Endothelial cell of umbilical vein (primary cell): ENCODE results near the gene OPCML. TPM values are rescaled to one million over a fixed set of nuclear protein-coding genes. Genes with fewer than 3 reads are reported as not detected.

Experiments
- BruUV-seq: library from RNA; stranded (reverse); fragments of 400-500 nt; replicated peaks from 2 replicates; lab custom pipeline; 2021; lab: Mats Ljungman, UMichigan
- CTCF ChIA-PET: fragments of 300-600, 350-600 bp; sonication (Branson Sonifier 250); formaldehyde crosslinking; loops from one replicate; lab custom pipeline; 2021; ENCODE audit warnings: antibody characterized with exemption, inconsistent platforms; lab: Charles Lee
- POLR2A ChIA-PET: fragments of 300-600, 350-600 bp; sonication (Branson Sonifier 250); formaldehyde crosslinking; loops from one replicate; lab custom pipeline; 2021; ENCODE audit warnings: antibody characterized with exemption, inconsistent platforms; lab: Charles Lee
- DNase-seq: peaks from one replicate; pipeline ENCODE4 v3.0.0-alpha.2; 2011; ENCODE audit warnings: low read depth, low spot score
- FAIRE-seq: peaks from 2 replicates; lab custom pipeline; 2011; peaks lifted over from hg19 to GRCh38; lab: Jason Lieb, UNC
- H2AFZ ChIP-seq: 2 replicates; pipeline ENCODE4 v1.6.0; 2012; ENCODE audit warnings: low read depth, low read length, control low read depth, inconsistent platforms
- H3K27ac ChIP-seq: 2 replicates; pipeline ENCODE4 v1.5.1; 2011; ENCODE audit warnings: low read depth, mild to moderate bottlenecking, control low read depth, low read length, moderate library complexity; ENCODE audit not compliant: insufficient read depth
- H3K27me3 ChIP-seq, 2 experiments: 2 replicates each; pipeline versions ENCODE4 v1.6.0 to v1.6.1; 2011; ENCODE audit warnings: low read length in 2 of 2, mixed read lengths in 1 of 2; ENCODE audit not compliant: control insufficient read depth in 2 of 2, insufficient read depth in 2 of 2
- H3K36me3 ChIP-seq, 2 experiments: 2 replicates in 1 of 2; 3 replicates in 1 of 2; pipeline ENCODE4 v1.5.1; 2011; ENCODE audit warnings: low read length in 2 of 2, mild to moderate bottlenecking in 1 of 2, moderate library complexity in 1 of 2; ENCODE audit not compliant: control insufficient read depth in 2 of 2, insufficient read depth in 2 of 2; ENCODE audit errors: extremely low read depth in 1 of 2
- H3K4me1 ChIP-seq: 3 replicates; pipeline ENCODE4 v1.5.1; 2011; ENCODE audit warnings: mild to moderate bottlenecking, low read length; ENCODE audit not compliant: control insufficient read depth, insufficient read depth; ENCODE audit errors: extremely low read depth
- H3K4me2 ChIP-seq: 2 replicates; pipeline ENCODE4 v1.6.1; 2011; ENCODE audit warnings: low read length, control low read depth, mixed read lengths; ENCODE audit not compliant: insufficient read depth
- H3K4me3 ChIP-seq, 3 experiments: fragments of 200-600 bp in 1 of 3; sonication (generic), shearing (Covaris generic) in 1 of 3; replicated peaks in 1 of 3; 2 replicates each; pipeline ENCODE4 v1.5.1; 2011 to 2016; ENCODE audit warnings: control low read depth in 3 of 3, low read length in 3 of 3, mild to moderate bottlenecking in 2 of 3, inconsistent platforms in 1 of 3, low read depth in 1 of 3, moderate library complexity in 1 of 3; ENCODE audit not compliant: insufficient read depth in 1 of 3
- H3K79me2 ChIP-seq: 2 replicates; pipeline ENCODE4 v1.6.0; 2012; ENCODE audit warnings: low read length, inconsistent platforms; ENCODE audit not compliant: control insufficient read depth, insufficient read depth
- H3K9ac ChIP-seq: replicated peaks from 2 replicates; pipeline ENCODE3; 2011; ENCODE audit warnings: low read length, control low read depth; ENCODE audit not compliant: insufficient read depth; ENCODE audit errors: extremely low read depth
- H3K9me1 ChIP-seq: replicated peaks from 3 replicates; pipeline ENCODE4 v1.6.0; 2011; ENCODE audit warnings: mild to moderate bottlenecking, low read length; ENCODE audit not compliant: control insufficient read depth, insufficient read depth; ENCODE audit errors: extremely low read depth
- H3K9me3 ChIP-seq: replicated peaks from 2 replicates; pipeline ENCODE4 v1.5.1; 2012; ENCODE audit warnings: low read length, inconsistent platforms; ENCODE audit not compliant: control insufficient read depth, insufficient read depth
- H4K20me1 ChIP-seq: replicated peaks from 2 replicates; pipeline ENCODE3; 2011; ENCODE audit warnings: mild to moderate bottlenecking, low read length; ENCODE audit not compliant: control insufficient read depth, insufficient read depth; ENCODE audit errors: extremely low read depth
- CTCF ChIP-seq, 2 donors: IDR thresholded peaks; 1 replicate in 1 of 2; 2 replicates in 1 of 2; pipeline ENCODE4 v1.5.1; 2011; ENCODE audit warnings: low read length in 2 of 2, mild to moderate bottlenecking in 2 of 2, moderate library complexity in 2 of 2, control low read depth in 1 of 2, inconsistent platforms in 1 of 2, low read depth in 1 of 2; ENCODE audit not compliant: insufficient read depth in 1 of 2; ENCODE audit errors: extremely low read depth in 1 of 2
- EZH2 ChIP-seq: IDR thresholded peaks from 2 replicates; pipeline ENCODE4 v1.6.1; 2012; ENCODE audit warnings: borderline replicate concordance, low read depth, mild to moderate bottlenecking, moderate library complexity, low read length, inconsistent platforms; ENCODE audit not compliant: severe bottlenecking
- FOS ChIP-seq: IDR thresholded peaks from 2 replicates; pipeline ENCODE4 v1.6.1; 2011; ENCODE audit warnings: mild to moderate bottlenecking, low read length, moderate library complexity, borderline replicate concordance; ENCODE audit not compliant: insufficient read depth
- GATA2 ChIP-seq: IDR thresholded peaks from 2 replicates; pipeline ENCODE4 v1.7.0; 2011; ENCODE audit warnings: low read depth, mild to moderate bottlenecking, moderate library complexity, mixed read lengths, low read length; ENCODE audit not compliant: insufficient read length, insufficient read depth
- JUN ChIP-seq: IDR thresholded peaks from 2 replicates; pipeline ENCODE4 v1.6.1; 2011; ENCODE audit warnings: borderline replicate concordance, low read depth; ENCODE audit not compliant: insufficient read length, insufficient read depth
- MAX ChIP-seq: IDR thresholded peaks from 2 replicates; pipeline ENCODE4 v1.6.1; 2011; ENCODE audit not compliant: insufficient read depth, insufficient read length
- MYC ChIP-seq: IDR thresholded peaks from one replicate; pipeline ENCODE4 v1.6.1; 2011; ENCODE audit warnings: mild to moderate bottlenecking, low read depth, low read length
- POLR2A ChIP-seq: IDR thresholded peaks from 2 replicates; pipeline ENCODE4 v1.6.1; 2012; ENCODE audit warnings: low read depth, mild to moderate bottlenecking, control low read depth, low read length
- POLR2AphosphoS5 ChIP-seq: IDR thresholded peaks from 2 replicates; pipeline ENCODE4 v1.6.1; 2012; ENCODE audit warnings: low read depth, mild to moderate bottlenecking, control low read depth, low read length, moderate library complexity; ENCODE audit not compliant: insufficient read depth
- dilution Hi-C: fragments of 300-500 bp; cut with MboI; formaldehyde crosslinking; loops from one replicate; pipeline ENCODE4 v1.15.0; 2019; ENCODE audit warnings: low sequenced_read_pairs; ENCODE audit not compliant: extremely low pct_ligation_motif_present
- intact Hi-C: fragments of 100-400 bp; cut with micrococcal nuclease; formaldehyde crosslinking; loops from one replicate; pipeline ENCODE4 v1.10.0; 2022
- polyA plus RNA-seq, 4 experiments: library from polyadenylated mRNA; depleted of rRNA in 3 of 4; stranded (reverse) in 3 of 4; unstranded in 1 of 4; fragments of >200 nt; gene quantifications; 2 replicates each; pipeline versions ENCODE4 v1.2.1 to v1.2.3, GENCODE V29; 2011 to 2012; ENCODE audit warnings: missing spikeins in 1 of 4
- total RNA-seq: library from RNA; stranded (reverse); gene quantifications from 2 replicates; pipeline ENCODE4 v1.2.3, GENCODE V29; 2021

OPCML gene
- total and polyA plus RNA-seq, 2 donors (not counting 3 experiments of a cell fraction or from before 2014, with no cell fraction given), result not detected

GRCh38 chr11:133238027-133238426, 294.3 kb downstream of the OPCML start:
- no peaks in the 10 kb centered on the region for H3K4me1 ChIP-seq
- no TSS peak for BruUV-seq

More at GRCh38 chr11:133238027-133238426, 294.3 kb downstream of the OPCML start:
- H4K20me1 ChIP-seq, result no peaks in the 10 kb centered on the region
- H3K4me3 ChIP-seq, result no peak overlapping the region
- H3K9me3 ChIP-seq, result peaks cover 8% of the 10 kb centered on the region
- no peak overlapping the region for H3K9ac ChIP-seq
- no peaks in the 10 kb centered on the region for H3K36me3 ChIP-seq
- intact Hi-C loops (no loop called here), dilution Hi-C loops (no loop called here)
- no peak overlapping the region for H3K27ac ChIP-seq
- H3K9me1 ChIP-seq, result no peaks in the 10 kb centered on the region
- POLR2A ChIA-PET, result no interaction called here
- no peak overlapping the region for H3K4me2 ChIP-seq
- H3K79me2 ChIP-seq, result no peaks in the 10 kb centered on the region
- DNase-seq (no peak), FAIRE-seq (no peak)
- H2AFZ ChIP-seq, result no peak overlapping the region
- H3K27me3 ChIP-seq, result no peaks in the 10 kb centered on the region
- CTCF ChIA-PET, result no interaction called here
- TF ChIP-seq GATA2, result no peak
- TF ChIP-seq POLR2AphosphoS5, result no peak
- TF ChIP-seq MYC, result no peak
- no peak for TF ChIP-seq POLR2A
- TF ChIP-seq EZH2, result no peak
- TF ChIP-seq MAX, result no peak
- TF ChIP-seq JUN, result no peak
- TF ChIP-seq FOS, result no peak
- no peak for TF ChIP-seq CTCF (IDR thresholded peaks at IDR 0.05; ENCODE audit: extremely low read depth in 1 of 2, insufficient read depth in 1 of 2, low read depth in 1 of 2, low read length in 2 of 2)
